BJ (cell line): ENCODE measurements around the gene PPP4C. TPM values are rescaled to one million over a fixed set of nuclear protein-coding genes. Genes with fewer than 3 reads are reported as not detected.

Source experiments
- CTCF ChIA-PET: fragments of 350-600 bp; formaldehyde crosslinking; extraction: SDS; loops from one replicate; lab custom pipeline; 2021; ENCODE audit warnings: antibody characterized with exemption, inconsistent platforms; lab: Yijun Ruan, JAX
- POLR2A ChIA-PET: fragments of 300-600 bp; sonication (Branson Sonifier 250); formaldehyde crosslinking; extraction: SDS; loops from one replicate; lab custom pipeline; 2021; ENCODE audit warnings: antibody characterized with exemption; lab: Charles Lee
- DNase-seq: peaks from one replicate; pipeline ENCODE4 v3.0.0-alpha.2; 2011; ENCODE audit warnings: low read depth
- H3K27me3 ChIP-seq: 2 replicates; pipeline ENCODE4 v1.6.0; 2011; ENCODE audit warnings: low read length; ENCODE audit not compliant: control insufficient read depth, insufficient read depth
- H3K36me3 ChIP-seq: 2 replicates; pipeline ENCODE4 v1.5.1; 2011; ENCODE audit warnings: low read length; ENCODE audit not compliant: control insufficient read depth, insufficient read depth
- H3K4me3 ChIP-seq: 2 replicates; pipeline ENCODE4 v1.5.1; 2011; ENCODE audit warnings: low read depth, mild to moderate bottlenecking, control low read depth, low read length
- CTCF ChIP-seq: IDR thresholded peaks from 2 replicates; pipeline ENCODE4 v1.5.1; 2011; ENCODE audit warnings: low read depth, mild to moderate bottlenecking, control low read depth, inconsistent platforms, low read length, moderate library complexity; ENCODE audit not compliant: insufficient read depth
- polyA plus RNA-seq: library from polyadenylated mRNA; depleted of rRNA; stranded (reverse); fragments of >200 nt; gene quantifications from 2 replicates; pipeline ENCODE4 v1.2.3, GENCODE V29; 2011

PPP4C gene
- polyA plus RNA-seq, 1 experiment = 209 TPM

- DNase-seq = no peak
- TF ChIP-seq CTCF = no peak
- Histone ChIP-seq H3K36me3 (peaks cover 37% of the 10 kb centered on the region), H3K27me3 (no peaks in the 10 kb centered on the region), H3K4me3 (no peak overlapping the region)
- ChIA-PET CTCF (no interaction called here), POLR2A (interaction anchor here (0.7 kb wide), 1 partner anchor 11 kb away, joined by 3 read pairs; the partner anchor contains the start of gene YPEL3)
Measured at GRCh38 chr16:30085247-30085646, 9.5 kb downstream of the PPP4C start.

DNA sequence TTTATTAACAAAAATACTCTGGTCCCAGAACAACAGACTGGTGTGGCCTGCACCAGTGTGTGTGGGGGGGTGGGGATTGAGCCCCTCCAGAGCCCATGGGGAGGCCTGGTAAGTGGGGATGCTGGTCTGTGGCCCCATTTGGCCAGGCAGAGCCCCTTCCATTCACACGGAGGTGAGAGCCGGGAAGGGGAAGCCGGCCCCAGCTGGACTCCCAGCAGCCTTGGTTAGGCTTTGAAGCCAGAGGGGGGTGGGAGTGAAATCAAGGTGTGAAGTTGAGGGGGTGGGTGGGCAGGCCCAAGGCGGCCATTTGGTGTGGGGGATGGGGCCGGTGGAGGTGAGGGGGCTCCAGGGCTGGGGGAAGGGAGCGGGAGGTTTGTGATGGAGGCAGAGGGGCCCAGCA lies 10.0 kb downstream of the PPP4C start:
- TF ChIP-seq CTCF = no peak
- no peak overlapping the region for H3K4me3 ChIP-seq
- no peaks in the 10 kb centered on the region for H3K27me3 ChIP-seq
- ChIA-PET CTCF (no interaction called here), POLR2A (no interaction called here)
- peaks cover 35% of the 10 kb centered on the region for H3K36me3 ChIP-seq
- no peak for DNase-seq

DNA sequence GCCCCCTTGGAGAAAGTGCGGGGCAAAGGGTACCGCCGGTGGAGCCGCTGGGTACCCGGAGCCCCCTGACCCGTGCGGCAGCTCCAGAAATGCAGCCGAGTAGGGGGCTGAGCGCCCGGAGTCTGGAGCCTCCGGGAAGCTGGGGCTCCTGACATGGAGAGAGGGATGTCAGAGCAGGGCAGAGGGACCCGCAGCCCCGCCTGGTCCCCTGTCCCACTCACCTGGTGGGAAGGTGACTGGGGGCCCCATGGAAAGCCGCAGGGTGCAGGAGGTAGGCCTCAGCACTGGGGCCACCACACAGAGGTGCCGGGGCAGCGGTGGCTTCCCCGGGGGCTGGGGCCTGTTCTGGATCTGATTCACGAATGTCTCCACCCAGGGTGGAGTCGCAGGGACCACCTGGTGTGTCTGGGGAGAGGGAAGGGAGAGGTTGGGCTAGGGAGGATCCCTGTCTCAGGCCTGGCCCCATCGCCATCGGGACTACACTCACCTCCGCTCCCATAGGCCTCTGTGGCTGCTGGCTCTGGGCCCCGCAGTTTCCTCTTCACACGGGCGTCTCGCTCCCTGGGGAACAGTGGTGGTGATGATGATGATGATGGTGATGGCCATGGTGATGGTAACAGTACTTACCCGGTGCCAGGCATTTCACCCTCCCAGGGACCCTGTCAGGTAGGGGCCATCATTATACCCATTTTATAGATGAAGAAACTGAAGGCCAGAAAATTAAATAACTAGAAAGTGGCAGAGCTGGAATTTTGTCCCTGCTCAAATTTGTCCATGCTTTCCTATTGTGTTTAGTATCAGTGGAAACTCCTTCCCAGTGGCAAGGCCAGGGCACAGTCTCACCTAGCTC lies 10.7 kb downstream of the PPP4C start:
- DNase-seq = no peak

DNA sequence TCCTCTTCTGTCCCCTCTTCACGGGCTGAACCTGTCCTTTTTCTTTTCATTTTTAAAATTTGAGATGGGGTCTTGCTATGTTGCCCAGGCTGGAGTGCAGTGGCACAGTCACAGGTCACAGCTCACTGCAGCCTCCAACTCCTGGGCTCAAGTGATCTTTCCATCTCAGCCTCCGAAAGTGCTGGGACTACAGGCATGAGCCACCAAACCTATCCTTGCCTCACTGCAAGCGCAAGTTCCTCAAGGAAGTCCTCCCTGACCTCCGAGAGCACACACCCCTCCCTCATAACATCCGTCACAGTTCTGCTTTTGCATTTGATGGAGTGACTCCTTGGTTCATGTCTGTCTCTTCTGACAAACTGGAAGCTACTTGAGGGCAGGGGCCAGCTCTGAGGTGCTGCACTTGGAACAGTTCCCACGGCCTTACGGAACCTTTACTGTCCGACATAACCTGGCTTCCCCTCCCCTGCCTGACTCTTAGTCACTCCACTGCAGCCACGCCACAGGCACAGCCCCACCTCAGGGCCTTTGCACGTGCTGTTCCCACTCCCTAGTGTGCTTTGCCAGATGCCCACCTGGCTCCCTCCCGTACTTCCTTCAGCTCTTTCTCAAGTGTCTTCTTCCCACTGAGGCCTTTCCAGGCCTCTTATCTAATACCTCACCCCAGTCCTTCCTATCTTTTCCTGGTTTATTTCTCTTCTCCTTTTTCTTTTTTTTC lies 11.5 kb downstream of the PPP4C start:
- Histone ChIP-seq H3K27me3 (no peaks in the 10 kb centered on the region), H3K4me3 (no peak overlapping the region), H3K36me3 (peaks cover 29% of the 10 kb centered on the region)
- TF ChIP-seq CTCF = no peak
- no peak for DNase-seq
- ChIA-PET POLR2A (no interaction called here), CTCF (interaction anchor here (0.7 kb wide), 1 partner anchor 11 kb away, joined by 3 read pairs; no protein-coding TSS in a partner anchor)

More for the DNA sequence above, 10.7 kb downstream of the PPP4C start:
- CTCF ChIA-PET = interaction anchor here (0.7 kb wide), 1 partner anchor 10 kb away, joined by 3 read pairs; no protein-coding TSS in a partner anchor
- no peaks in the 10 kb centered on the region for H3K27me3 ChIP-seq
- POLR2A ChIA-PET = no interaction called here
- TF ChIP-seq CTCF = no peak
- peaks cover 31% of the 10 kb centered on the region for H3K36me3 ChIP-seq
- no peak overlapping the region for H3K4me3 ChIP-seq

DNA sequence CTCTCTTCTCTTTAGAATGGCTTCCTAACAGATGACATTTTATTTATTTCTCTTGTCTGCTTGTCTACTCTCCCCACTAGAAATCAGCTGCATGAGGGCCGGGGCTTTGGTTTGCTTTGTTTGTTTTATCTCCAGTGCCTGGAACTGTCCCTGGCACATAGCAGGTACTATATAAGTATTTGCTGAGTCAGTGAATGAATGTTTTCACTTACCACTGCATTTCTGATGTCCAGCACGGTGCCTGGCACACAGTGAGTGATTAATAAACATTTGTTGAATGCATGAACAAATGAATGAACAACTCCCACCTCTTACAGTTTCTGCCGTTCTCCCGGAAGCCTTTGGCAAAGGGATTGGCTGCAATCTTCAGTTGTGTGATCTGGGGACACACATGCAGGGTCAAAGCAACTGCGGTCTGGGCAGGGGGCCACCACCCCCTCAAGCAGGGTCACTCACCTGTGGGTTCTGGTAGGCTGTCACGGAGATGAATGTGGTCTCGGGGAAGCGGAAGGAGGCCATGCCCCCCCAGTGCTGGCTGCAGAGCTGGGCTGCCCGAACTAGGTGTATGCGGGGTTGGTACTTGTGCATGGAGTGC lies 12.5 kb downstream of the PPP4C start:
- H3K4me3 ChIP-seq = no peak overlapping the region
- CTCF ChIA-PET = no interaction called here
- no peaks in the 10 kb centered on the region for H3K27me3 ChIP-seq
- no peak for TF ChIP-seq CTCF
- DNase-seq = no peak
- POLR2A ChIA-PET = interaction anchor here (0.6 kb wide), 1 partner anchor 10 kb away, joined by 3 read pairs; no protein-coding TSS in a partner anchor
- H3K36me3 ChIP-seq = peaks cover 22% of the 10 kb centered on the region
